HEK293 (cell line): Measurements from ENCODE around the gene ROPN1L.

Source experiments
- FEZF1 ChIP-seq: fragments of 450-650 bp; formaldehyde crosslinking; IDR thresholded peaks from 2 replicates; pipeline ENCODE4 v1.5.1; 2016; ENCODE audit warnings: missing biosample characterization, missing genetic modification characterization
- MEIS1 ChIP-seq: sonication (generic); formaldehyde crosslinking; IDR thresholded peaks from 2 replicates; pipeline ENCODE4 v1.8.1; 2022; ENCODE audit warnings: missing genetic modification reagents, mild to moderate bottlenecking, borderline replicate concordance
- MZF1 ChIP-seq: fragments of 450-650 bp; formaldehyde crosslinking; IDR thresholded peaks from 2 replicates; pipeline ENCODE4 v1.5.1; 2017; ENCODE audit warnings: missing biosample characterization, missing genetic modification characterization, borderline replicate concordance
- OSR2 ChIP-seq: fragments of 450-650 bp; formaldehyde crosslinking; IDR thresholded peaks from 2 replicates; pipeline ENCODE4 v1.5.1; 2016; ENCODE audit warnings: missing biosample characterization, missing genetic modification characterization
- PRDM4 ChIP-seq: fragments of 450-650 bp; formaldehyde crosslinking; IDR thresholded peaks from 2 replicates; pipeline ENCODE4 v1.5.1; 2017; ENCODE audit warnings: missing biosample characterization, missing genetic modification characterization
- PRDM6 ChIP-seq: fragments of 450-650 bp; formaldehyde crosslinking; IDR thresholded peaks from 2 replicates; pipeline ENCODE4 v1.5.1; 2017; ENCODE audit warnings: missing biosample characterization, missing genetic modification characterization
- SCRT2 ChIP-seq: fragments of 450-650 bp; formaldehyde crosslinking; IDR thresholded peaks from 2 replicates; pipeline ENCODE4 v1.5.1; 2016; ENCODE audit warnings: missing biosample characterization, missing genetic modification characterization
- SP2 ChIP-seq: fragments of 450-650 bp; formaldehyde crosslinking; IDR thresholded peaks from 2 replicates; pipeline ENCODE4 v1.5.1; 2016; ENCODE audit warnings: missing biosample characterization, missing genetic modification characterization
- SP7 ChIP-seq: fragments of 450-650 bp; formaldehyde crosslinking; IDR thresholded peaks from 2 replicates; pipeline ENCODE4 v1.5.1; 2016; ENCODE audit warnings: missing biosample characterization, missing genetic modification characterization
- TCF7L2 ChIP-seq: IDR thresholded peaks from 2 replicates; pipeline ENCODE4 v1.6.1; 2011; ENCODE audit warnings: low read depth, mild to moderate bottlenecking, inconsistent platforms, low read length, moderate library complexity, borderline replicate concordance
- TSHZ1 ChIP-seq: fragments of 450-650 bp; formaldehyde crosslinking; IDR thresholded peaks from 2 replicates; pipeline ENCODE4 v1.5.1; 2016; ENCODE audit warnings: missing biosample characterization, missing genetic modification characterization, borderline replicate concordance
- ZNF335 ChIP-seq: fragments of 450-650 bp; formaldehyde crosslinking; conservative IDR thresholded peaks from 2 replicates; pipeline ENCODE4 v1.5.1; 2016; ENCODE audit warnings: missing biosample characterization, missing genetic modification characterization
- ZNF366 ChIP-seq: fragments of 450-650 bp; formaldehyde crosslinking; conservative IDR thresholded peaks from 2 replicates; pipeline ENCODE4 v1.5.1; 2016; ENCODE audit warnings: missing biosample characterization, missing genetic modification characterization
- ZNF488 ChIP-seq: fragments of 450-650 bp; formaldehyde crosslinking; IDR thresholded peaks from 2 replicates; pipeline ENCODE4 v1.5.1; 2016; ENCODE audit warnings: missing biosample characterization, missing genetic modification characterization
- ZNF600 ChIP-seq: fragments of 450-650 bp; formaldehyde crosslinking; IDR thresholded peaks from 2 replicates; pipeline ENCODE4 v1.5.1; 2016; ENCODE audit warnings: missing biosample characterization, missing genetic modification characterization
- ZNF645 ChIP-seq: fragments of 450-650 bp; formaldehyde crosslinking; IDR thresholded peaks from 2 replicates; pipeline ENCODE4; 2016; ENCODE audit warnings: missing biosample characterization, missing genetic modification characterization
- ZNF701 ChIP-seq: fragments of 450-650 bp; formaldehyde crosslinking; IDR thresholded peaks from 2 replicates; pipeline ENCODE4 v1.5.1; 2016; ENCODE audit warnings: missing biosample characterization, missing genetic modification characterization
- ZNF776 ChIP-seq: fragments of 450-650 bp; formaldehyde crosslinking; IDR thresholded peaks from 2 replicates; pipeline ENCODE4 v1.5.0; 2017; ENCODE audit warnings: missing biosample characterization, missing genetic modification characterization, borderline replicate concordance
- ZNF843 ChIP-seq: fragments of 450-650 bp; formaldehyde crosslinking; IDR thresholded peaks from 2 replicates; pipeline ENCODE4 v1.5.1; 2016; ENCODE audit warnings: missing biosample characterization, missing genetic modification characterization

Gene ROPN1L

GRCh38 chr5:10507575-10508096, 66.0 kb downstream of the ROPN1L start (continued):
- TF ChIP-seq ZNF776 (tag by site-specific recombination) (no peak), OSR2 (tag by site-specific recombination) (peak; percentile 32; the same call in 1 of the 2 replicates), MZF1 (tag by site-specific recombination) (peak; percentile 67; the same call in 1 of the 2 replicates), TCF7L2 (peak; percentile 59), SP2 (tag by site-specific recombination) (0 out of 2 replicates have a peak, but pooled peaks have one; percentile 22), SCRT2 (tag by site-specific recombination) (no peak), ZNF843 (peak; percentile 82), PRDM6 (tag by site-specific recombination) (peak; percentile 71), ZNF335 (peak; percentile 79), ZNF366 (tag by site-specific recombination) (0 out of 2 replicates have a peak, but pooled peaks have one; percentile 26), ZNF645 (0 out of 2 replicates have a peak, but pooled peaks have one; percentile 61), FEZF1 (peak; percentile 80), ZNF701 (tag by site-specific recombination) (no peak), MEIS1 (CRISPR knock-in tag) (peak; percentile 74; the same call in 1 of the 2 replicates), ZNF600 (tag by site-specific recombination) (0 out of 2 replicates have a peak, but pooled peaks have one; percentile 12), ZNF488 (tag by site-specific recombination) (no peak), TSHZ1 (peak; percentile 70), SP7 (tag by site-specific recombination) (peak; percentile 94), PRDM4 (tag by site-specific recombination) (peak; percentile 60; the same call in 1 of the 2 replicates)
